Tibial artery (tissue), 4 donors: Measurements from ENCODE around the gene SRP68.

ENCODE experiments used
- DNase-seq, 2 donors: peaks; one replicate each; pipeline ENCODE4 v3.0.0-alpha.2; 2019
- H3K27ac ChIP-seq, 2 donors: fragments of 200-600 bp; sonication (generic) in 1 of 2; 1 replicate in 1 of 2; 2 replicates in 1 of 2; pipeline ENCODE4 v1.5.1; 2018 to 2019; ENCODE audit warnings: mild to moderate bottlenecking in 1 of 2
- H3K27me3 ChIP-seq, 2 donors: fragments of 200-600 bp; sonication (generic) in 1 of 2; one replicate each; pipeline versions ENCODE4 v1.5.1 to v1.6.0; 2016 to 2019
- H3K36me3 ChIP-seq, 3 donors: fragments of 200-600 bp; sonication (generic) in 2 of 3; one replicate each; pipeline ENCODE4 v1.5.1; 2016 to 2019; ENCODE audit warnings: mild to moderate bottlenecking in 2 of 3
- H3K4me1 ChIP-seq, 4 donors: fragments of 200-600 bp; sonication (generic) in 2 of 4; 1 replicate in 3 of 4; 2 replicates in 1 of 4; pipeline ENCODE4 v1.5.1; 2016 to 2019
- H3K4me3 ChIP-seq, 2 donors: fragments of 200-600 bp; sonication (generic) in 1 of 2; 1 replicate in 1 of 2; 2 replicates in 1 of 2; pipeline ENCODE4 v1.5.1; 2018 to 2019; ENCODE audit warnings: mild to moderate bottlenecking in 2 of 2
- H3K9me3 ChIP-seq, 3 donors: fragments of 200-600 bp; sonication (generic) in 1 of 3; one replicate each; pipeline ENCODE4 v1.5.1; 2016 to 2019
- CTCF ChIP-seq, 2 experiments: fragments of 200-600 bp in 1 of 2; fragments of 450-650 bp in 1 of 2; IDR thresholded peaks; one replicate each; pipeline ENCODE4 v1.5.1; 2017 to 2019; ENCODE audit warnings: antibody characterized with exemption in 2 of 2, mild to moderate bottlenecking in 1 of 2, moderate library complexity in 1 of 2
- intact Hi-C: fragments of 100-400 bp; cut with DNase I; formaldehyde crosslinking; loops from one replicate; pipeline ENCODE4 v1.15.0; 2023; ENCODE audit warnings: low total_unique reads

Gene SRP68

GRCh38 chr17:76000016-76000754 is 72.1 kb downstream of the SRP68 start:
- no peak for DNase-seq
- peaks cover 0 to 54% (median 4%) of the 10 kb centered on the region in 3 donors for H3K36me3 ChIP-seq
- peaks cover 0 to 8% (median 0%) of the 10 kb centered on the region in 4 donors for H3K4me1 ChIP-seq
- no peak overlapping the region for H3K27ac ChIP-seq
- no peak overlapping the region for H3K4me3 ChIP-seq
- no peaks in the 10 kb centered on the region for H3K9me3 ChIP-seq
- H3K27me3 ChIP-seq: no peaks in the 10 kb centered on the region
- intact Hi-C loops: no loop called here
- TF ChIP-seq CTCF (IDR thresholded peaks at IDR 0.05): peak; percentile 22 to 47

- no peak overlapping the region for H3K27ac ChIP-seq
- H3K27me3 ChIP-seq: no peaks in the 10 kb centered on the region
- H3K4me3 ChIP-seq: no peak overlapping the region
- H3K36me3 ChIP-seq: peaks cover 0 to 59% (median 10%) of the 10 kb centered on the region in 3 donors
- intact Hi-C loops: no loop called here
- no peak for TF ChIP-seq CTCF (IDR thresholded peaks at IDR 0.05)
- DNase-seq: no peak
- peaks cover 0 to 8% (median 0%) of the 10 kb centered on the region in 4 donors for H3K4me1 ChIP-seq
- H3K9me3 ChIP-seq: no peaks in the 10 kb centered on the region
Observed at GRCh38 chr17:75998327-75998795, 74.0 kb downstream of the SRP68 start.

- no peak for TF ChIP-seq CTCF (IDR thresholded peaks at IDR 0.05)
- no peaks in the 10 kb centered on the region for H3K9me3 ChIP-seq
- DNase-seq: peak in 1 of 2 donors; percentile 63
- H3K4me3 ChIP-seq: no peak overlapping the region
- intact Hi-C loops: no loop called here
- peaks cover 0 to 60% (median 16%) of the 10 kb centered on the region in 3 donors for H3K36me3 ChIP-seq
- no peak overlapping the region for H3K27ac ChIP-seq
- no peaks in the 10 kb centered on the region for H3K27me3 ChIP-seq
- peaks cover 0 to 8% (median 0%) of the 10 kb centered on the region in 4 donors for H3K4me1 ChIP-seq
Observed at GRCh38 chr17:75996665-75997590, 75.4 kb downstream of the SRP68 start.

GRCh38 chr17:75995385-75995925 is 76.9 kb downstream of the SRP68 start:
- intact Hi-C loops: no loop called here
- H3K27ac ChIP-seq: no peak overlapping the region

More at GRCh38 chr17:75995385-75995925, 76.9 kb downstream of the SRP68 start:
- peaks cover 0 to 56% (median 23%) of the 10 kb centered on the region in 3 donors for H3K36me3 ChIP-seq
- H3K4me1 ChIP-seq: peaks cover 0 to 7% (median 0%) of the 10 kb centered on the region in 4 donors
- no peak for TF ChIP-seq CTCF (IDR thresholded peaks at IDR 0.05)
- no peaks in the 10 kb centered on the region for H3K9me3 ChIP-seq
- peak in 1 of 2 donors; percentile 45 for DNase-seq
- H3K27me3 ChIP-seq: no peaks in the 10 kb centered on the region
- H3K4me3 ChIP-seq: no peak overlapping the region
